Measurements from ENCODE around the gene PPFIA2. TPM values are rescaled to one million over a fixed set of nuclear protein-coding genes. Genes with fewer than 3 reads are reported as not detected.

PPFIA2 gene
- total and polyA plus RNA-seq, 8 donors, result 0.15 to 9.9 (median 2.2) TPM

- H3K4me1 ChIP-seq, result no peaks in the 10 kb centered on the region
- no peak for TF ChIP-seq EP300 (IDR thresholded peaks at IDR 0.05)
- no peak for TF ChIP-seq POLR2A (IDR thresholded peaks at IDR 0.05)
- TF ChIP-seq CTCF (IDR thresholded peaks at IDR 0.05), result no peak
- TF ChIP-seq POLR2AphosphoS5 (IDR thresholded peaks at IDR 0.05), result no peak
Observed at GRCh38 chr12:81465876-81466275, 293.3 kb downstream of the PPFIA2 start.

GRCh38 chr12:81465191-81465590 is 294.0 kb downstream of the PPFIA2 start:
- intact Hi-C loops (cut with DNase I; ENCODE audit: low total_unique reads), result no loop called here
- H3K27me3 ChIP-seq, result no peaks in the 10 kb centered on the region
- H3K27ac ChIP-seq, result no peak overlapping the region
- TF ChIP-seq POLR2AphosphoS5 (IDR thresholded peaks at IDR 0.05) (no peak), CTCF (IDR thresholded peaks at IDR 0.05) (no peak), POLR2A (IDR thresholded peaks at IDR 0.05) (no peak), EP300 (IDR thresholded peaks at IDR 0.05) (no peak)
- H3K4me3 ChIP-seq, result no peak overlapping the region
- no peaks in the 10 kb centered on the region for H3K9me3 ChIP-seq
- H3K4me1 ChIP-seq, result no peaks in the 10 kb centered on the region
- DNase-seq, result no peak
- H3K36me3 ChIP-seq, result no peaks in the 10 kb centered on the region
- 67 to 88% (median 77%) methylated on average over 3 of the region's 3 CpGs for WGBS, 5 donors

More at GRCh38 chr12:81465876-81466275, 293.3 kb downstream of the PPFIA2 start:
- Histone ChIP-seq H3K36me3 (no peaks in the 10 kb centered on the region), H3K9me3 (no peaks in the 10 kb centered on the region), H3K27me3 (no peaks in the 10 kb centered on the region), H3K27ac (no peak overlapping the region), H3K4me3 (no peak overlapping the region)
- intact Hi-C loops (cut with DNase I; ENCODE audit: low total_unique reads), result no loop called here
- 82 to 93% (median 91%) methylated on average over 3 of the region's 3 CpGs for WGBS, 5 donors
- no peak for DNase-seq

DNA sequence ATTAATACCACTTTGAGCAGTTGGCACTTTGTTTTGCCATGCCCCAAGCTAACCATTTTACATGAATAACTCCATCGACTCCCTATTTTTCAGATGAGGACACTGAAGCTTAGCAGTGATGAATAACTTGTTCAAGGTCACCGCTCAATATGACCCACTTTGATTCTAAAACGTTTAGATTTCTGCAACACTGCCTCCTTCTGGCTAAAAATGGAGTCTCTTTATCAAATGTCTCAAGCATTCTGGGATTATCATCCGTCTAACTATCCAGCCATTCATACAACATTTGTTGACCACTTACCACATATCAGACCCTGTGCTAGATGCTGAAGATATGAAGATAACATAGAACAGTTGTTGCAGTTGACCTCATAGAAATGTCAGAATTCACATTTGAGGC is 298.0 kb downstream of the PPFIA2 start:
- H3K36me3 ChIP-seq, result no peaks in the 10 kb centered on the region
- intact Hi-C loops (cut with DNase I; ENCODE audit: low total_unique reads), result no loop called here
- no peak overlapping the region for H3K27ac ChIP-seq
- no peaks in the 10 kb centered on the region for H3K27me3 ChIP-seq
- no peaks in the 10 kb centered on the region for H3K4me1 ChIP-seq
- no peak for TF ChIP-seq POLR2AphosphoS5 (IDR thresholded peaks at IDR 0.05)
- TF ChIP-seq EP300 (IDR thresholded peaks at IDR 0.05), result no peak
- TF ChIP-seq CTCF (IDR thresholded peaks at IDR 0.05), result no peak
- TF ChIP-seq POLR2A (IDR thresholded peaks at IDR 0.05), result no peak
- no peaks in the 10 kb centered on the region for H3K9me3 ChIP-seq
- WGBS, 5 donors, result 57 to 70% (median 63%) methylated on average over 4 of the region's 4 CpGs
- H3K4me3 ChIP-seq, result no peak overlapping the region
- no peak for DNase-seq

DNA sequence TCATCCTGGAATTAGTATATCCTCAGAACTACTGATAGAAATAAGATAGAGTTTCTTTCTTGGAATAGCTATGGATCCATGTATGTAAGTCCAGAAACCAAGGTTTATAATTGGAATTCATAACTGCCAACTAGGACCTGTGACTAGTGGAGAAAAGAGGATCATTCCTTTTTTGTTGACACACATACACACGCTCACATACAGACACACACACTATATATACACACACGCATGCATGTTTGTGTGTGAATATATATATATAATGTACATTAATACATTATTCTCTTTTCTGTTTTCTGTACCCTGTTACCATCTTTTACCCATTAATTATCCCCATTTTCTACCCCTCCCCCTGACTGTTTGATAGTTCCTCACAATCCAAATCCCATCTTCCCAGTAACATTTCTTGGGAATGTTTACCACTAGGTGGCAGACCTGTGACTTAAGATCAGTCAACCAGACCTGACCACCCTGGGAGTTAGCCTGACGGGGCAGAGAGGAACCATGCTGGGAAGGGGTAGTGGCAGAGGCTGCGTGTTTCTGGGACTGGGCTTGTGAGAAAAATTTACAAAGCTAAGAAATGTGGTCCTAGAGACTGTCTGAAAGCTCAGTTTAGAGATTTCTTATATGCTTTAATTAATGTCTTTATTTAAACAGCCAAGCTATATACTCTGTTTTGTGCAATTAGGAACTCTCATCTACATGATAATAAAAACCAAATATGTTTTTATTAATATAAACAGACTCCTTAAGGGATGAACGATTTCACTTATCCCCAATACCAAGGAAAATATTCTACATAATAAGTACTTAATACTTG is 308.0 kb downstream of the PPFIA2 start:
- no peak overlapping the region for H3K27ac ChIP-seq
- no peaks in the 10 kb centered on the region for H3K36me3 ChIP-seq
- H3K4me1 ChIP-seq, result no peaks in the 10 kb centered on the region
- intact Hi-C loops (cut with DNase I; ENCODE audit: low total_unique reads), result no loop called here
- H3K9me3 ChIP-seq, result no peaks in the 10 kb centered on the region
- peak in 4 of 7 experiments; percentile 22 to 44 (median 28) for TF ChIP-seq CTCF (IDR thresholded peaks at IDR 0.05)
- no peak for TF ChIP-seq EP300 (IDR thresholded peaks at IDR 0.05)
- TF ChIP-seq POLR2AphosphoS5 (IDR thresholded peaks at IDR 0.05), result no peak
- TF ChIP-seq POLR2A (IDR thresholded peaks at IDR 0.05), result no peak
- H3K27me3 ChIP-seq, result no peaks in the 10 kb centered on the region
- 25 to 36% (median 35%) methylated on average over 5 of the region's 5 CpGs for WGBS, 5 donors
- H3K4me3 ChIP-seq, result no peak overlapping the region
- DNase-seq, result peak in 1 of 2 donors; percentile 75

Data from stomach (tissue), 9 donors.